Mucosa of gallbladder (tissue), 1 donor: ENCODE measurements around the gene AMOTL1. TPM values are rescaled to one million over a fixed set of nuclear protein-coding genes. Genes with fewer than 3 reads are reported as not detected.

Experiments
- DNase-seq: peaks from one replicate; pipeline ENCODE4 v3.0.0-alpha.2; 2020; ENCODE audit warnings: low spot score
- total RNA-seq: library from RNA; stranded (reverse); gene quantifications from one replicate; pipeline ENCODE4 v1.2.1, GENCODE V29; 2021
- donor health status: DM: no; HTN: no; CAD: no.

The AMOTL1 gene
- total RNA-seq, 1 donor from 2014 or later = 54.3 TPM

- DNase-seq = peak; percentile 34
Measured at GRCh38 chr11:94741022-94741679, 27.0 kb upstream of the AMOTL1 start.

- no peak for DNase-seq
Measured at GRCh38 chr11:94742665-94743064, 25.5 kb upstream of the AMOTL1 start.

DNA sequence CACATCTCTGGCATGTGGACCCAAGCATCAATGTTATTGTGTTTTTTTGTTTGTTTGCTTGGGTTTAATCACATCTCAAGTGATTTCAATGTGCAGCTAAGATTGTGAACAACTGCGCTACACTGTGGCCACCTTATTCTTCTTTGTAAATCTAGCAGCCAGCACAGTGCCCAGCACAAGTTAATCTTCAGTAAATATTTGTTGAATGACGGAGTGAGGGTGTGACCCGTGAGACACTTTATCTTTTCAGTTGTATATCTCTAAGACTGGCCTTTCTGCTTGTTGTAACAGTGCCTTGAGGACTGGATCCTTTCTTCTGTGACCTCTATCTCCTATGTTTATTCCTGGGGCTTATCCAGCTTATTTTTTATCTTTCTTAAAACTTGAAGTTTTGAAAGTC lies 21.4 kb upstream of the AMOTL1 start:
- peak; percentile 53 for DNase-seq

DNA sequence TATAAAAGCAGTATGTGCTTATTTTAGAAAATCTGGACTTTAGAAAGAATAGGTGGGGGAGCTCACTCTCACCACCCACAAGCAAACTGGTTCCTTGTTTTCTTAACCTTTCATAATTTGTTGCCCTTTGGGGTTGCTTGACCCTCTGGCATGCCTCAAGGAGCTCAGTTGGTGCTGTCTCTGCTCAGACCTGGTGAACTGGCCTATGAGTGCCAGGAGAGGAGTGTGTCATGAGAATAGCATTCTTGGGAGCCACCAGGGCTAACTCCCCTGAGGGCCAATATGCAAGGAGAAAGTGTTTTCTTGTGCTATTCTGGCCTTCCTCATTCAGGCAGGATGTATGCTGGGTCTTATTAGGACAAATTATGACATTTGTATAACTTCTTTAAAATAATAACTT lies 21.0 kb upstream of the AMOTL1 start:
- no peak for DNase-seq

DNA sequence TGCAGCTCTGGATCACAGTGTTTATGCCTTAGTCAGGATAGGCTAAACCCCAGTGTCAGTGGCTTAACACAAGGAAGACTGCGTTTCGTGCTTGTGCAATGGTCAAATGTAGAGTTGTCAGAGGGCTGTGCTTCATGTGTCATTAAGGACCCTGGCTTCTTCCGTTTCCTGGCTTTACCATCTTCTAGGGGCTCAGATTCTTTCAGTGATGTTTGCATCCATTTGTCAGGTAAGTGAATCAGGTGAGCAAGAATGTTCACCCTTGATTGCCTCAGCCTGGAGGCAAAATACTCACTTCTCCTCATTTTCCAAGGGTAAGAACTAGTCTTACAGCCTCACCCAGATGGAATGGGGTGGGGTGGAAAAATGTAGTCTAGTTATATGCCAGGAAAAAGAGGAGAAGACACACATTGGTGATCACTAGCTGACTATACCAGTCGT lies 20.5 kb upstream of the AMOTL1 start:
- DNase-seq = no peak

- DNase-seq = no peak
Measured at GRCh38 chr11:94749369-94749768, 18.8 kb upstream of the AMOTL1 start.

- DNase-seq = no peak
Measured at GRCh38 chr11:94750319-94751217, 17.6 kb upstream of the AMOTL1 start.

DNA sequence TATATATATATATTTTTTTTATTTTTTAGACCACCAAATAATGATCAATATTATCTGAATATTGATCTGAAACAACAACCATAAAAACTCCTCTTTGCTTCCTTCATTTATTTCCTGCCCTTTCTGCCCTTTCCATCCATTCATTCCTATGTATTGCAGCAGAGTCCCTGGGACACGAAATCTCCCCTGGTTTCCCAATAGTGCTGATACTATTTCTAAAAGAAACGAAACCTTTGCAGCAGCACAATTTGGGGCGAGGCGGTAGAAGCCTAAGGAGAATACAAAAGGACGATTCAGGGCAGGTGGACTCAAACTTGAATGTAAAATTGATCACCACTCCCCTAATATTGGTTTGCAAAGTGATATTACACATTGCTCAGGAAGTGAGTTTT lies 16.9 kb upstream of the AMOTL1 start:
- no peak for DNase-seq

GRCh38 chr11:94751786-94752185 lies 16.4 kb upstream of the AMOTL1 start:
- no peak for DNase-seq

GRCh38 chr11:94753630-94754029 lies 14.5 kb upstream of the AMOTL1 start:
- no peak for DNase-seq

DNA sequence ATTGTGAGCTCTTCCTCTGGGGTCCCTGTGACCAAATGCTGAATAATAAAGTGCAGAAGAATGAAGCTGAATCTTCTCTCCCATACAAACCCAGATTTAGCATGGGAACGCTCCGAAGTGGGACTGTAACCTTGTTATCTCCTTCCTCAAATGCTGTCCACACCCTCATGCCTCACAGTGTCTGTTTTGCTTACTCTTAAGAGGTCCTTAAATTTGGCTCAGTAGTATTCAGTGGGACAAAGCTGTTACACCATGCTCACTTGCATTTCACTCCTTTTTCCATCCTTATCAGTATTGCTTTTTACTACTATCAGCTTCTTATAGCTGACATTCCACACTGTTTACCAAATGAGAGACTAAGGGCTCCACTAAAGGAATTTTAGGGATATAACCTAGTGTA lies 13.8 kb upstream of the AMOTL1 start:
- no peak for DNase-seq

DNA sequence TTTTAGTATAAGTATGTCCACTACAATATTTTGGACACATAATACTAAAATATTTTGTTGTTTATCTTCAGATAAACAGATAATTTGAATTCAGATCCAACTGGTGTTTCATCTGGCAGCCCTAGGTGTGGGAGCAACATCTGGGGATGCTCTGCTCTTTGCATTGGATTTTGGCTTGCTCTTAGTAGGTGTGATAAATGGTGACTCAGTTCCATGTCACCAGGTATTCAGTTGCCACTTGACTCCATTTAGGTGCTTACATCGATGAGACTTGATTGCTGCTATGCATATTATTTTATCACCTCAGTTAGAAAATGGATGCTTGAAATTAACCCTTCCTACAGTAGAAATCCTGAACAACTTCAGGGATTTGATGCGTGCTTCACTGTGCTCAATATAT lies 13.3 kb upstream of the AMOTL1 start:
- DNase-seq = no peak

DNA sequence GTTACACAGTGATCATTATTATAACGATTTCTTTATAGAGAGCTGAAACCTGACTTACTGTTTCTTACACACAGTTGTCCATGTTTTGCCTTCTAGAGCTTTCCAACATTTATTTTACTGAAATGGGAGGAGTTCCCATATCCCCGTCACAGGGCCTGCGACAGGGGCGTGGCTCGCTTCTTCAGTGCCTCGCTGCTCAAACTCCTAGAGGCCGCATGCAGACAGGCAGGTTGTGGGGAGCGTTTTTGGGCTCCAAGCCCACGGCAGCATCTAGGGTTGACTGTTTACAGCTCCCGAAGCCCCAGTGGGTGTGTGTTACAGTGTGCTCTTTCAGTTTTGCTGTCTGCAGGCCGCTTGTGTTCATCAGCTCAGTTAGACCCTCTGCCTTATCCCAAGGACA lies 12.7 kb upstream of the AMOTL1 start:
- no peak for DNase-seq

DNA sequence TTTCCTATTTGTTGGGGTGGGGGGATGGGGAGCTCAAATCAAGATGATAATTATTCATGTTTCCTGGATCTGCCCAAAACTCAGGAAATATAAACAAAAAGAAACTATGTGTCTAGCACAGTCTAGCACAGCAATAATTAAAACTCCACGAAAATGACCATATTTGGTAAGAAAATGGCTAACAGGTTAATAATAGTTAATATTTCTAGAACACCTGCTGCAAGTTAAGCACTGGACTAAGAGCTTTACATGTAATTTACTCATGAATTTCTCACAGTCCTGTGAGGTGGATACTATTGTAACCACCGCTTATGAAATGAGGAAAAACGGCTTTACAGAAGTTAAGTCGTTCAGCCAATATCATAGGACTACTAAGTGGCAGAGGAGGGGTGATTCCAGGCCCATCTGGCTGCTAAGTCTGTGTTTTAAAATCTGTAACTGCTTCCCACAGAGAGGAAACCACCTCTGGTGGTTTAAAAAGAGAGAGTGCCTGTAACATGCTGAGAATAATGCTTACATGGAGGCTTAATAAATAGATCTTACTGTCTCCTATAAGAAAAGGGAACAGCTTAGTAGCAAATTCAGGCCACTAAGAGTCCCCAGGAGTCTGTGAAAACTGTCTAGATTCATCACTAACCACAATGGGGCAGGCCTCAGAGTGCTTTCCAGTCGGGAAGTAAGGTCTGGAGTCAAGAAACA lies 11.0 kb upstream of the AMOTL1 start:
- DNase-seq = no peak

DNA sequence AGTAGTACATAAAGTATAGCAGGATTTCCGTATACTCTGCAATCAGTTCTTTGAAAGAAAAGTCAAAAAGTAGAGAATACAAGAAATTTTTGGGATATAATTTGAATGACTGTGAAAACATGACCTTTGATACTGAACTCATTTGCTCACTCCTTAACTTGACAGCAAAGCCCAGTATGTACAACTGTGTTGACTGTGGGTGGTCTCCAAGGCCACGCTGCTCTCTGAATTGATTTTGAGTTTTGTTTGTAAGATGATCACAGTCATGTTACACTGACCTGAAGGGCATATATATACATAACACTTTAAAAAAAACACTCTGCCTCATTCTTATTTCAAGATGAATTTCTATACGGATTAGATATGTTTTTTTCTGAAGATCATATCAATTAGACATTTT lies 9.5 kb upstream of the AMOTL1 start:
- no peak for DNase-seq

DNA sequence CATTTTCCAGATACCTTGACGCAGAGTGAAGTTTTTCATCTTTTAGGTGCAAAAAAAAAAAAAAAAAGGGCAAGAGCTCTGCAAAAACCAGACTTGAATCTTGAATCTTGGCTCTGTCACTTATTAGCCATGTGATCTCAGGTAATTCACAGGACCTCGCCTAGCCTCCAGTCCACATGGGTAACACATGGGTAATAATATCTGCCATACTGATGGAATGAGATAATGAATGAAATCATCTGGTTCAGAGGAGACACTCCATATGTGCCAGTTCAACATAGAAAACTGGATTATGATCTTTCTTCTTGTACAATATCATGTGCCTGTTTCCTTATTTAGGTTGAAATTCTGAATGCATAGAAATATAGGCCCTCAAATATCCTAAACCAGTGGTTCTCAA lies 8.6 kb upstream of the AMOTL1 start:
- no peak for DNase-seq

- DNase-seq = no peak
Measured at GRCh38 chr11:94760296-94760695, 7.9 kb upstream of the AMOTL1 start.

- DNase-seq = no peak
Measured at GRCh38 chr11:94762208-94762607, 5.9 kb upstream of the AMOTL1 start.

DNA sequence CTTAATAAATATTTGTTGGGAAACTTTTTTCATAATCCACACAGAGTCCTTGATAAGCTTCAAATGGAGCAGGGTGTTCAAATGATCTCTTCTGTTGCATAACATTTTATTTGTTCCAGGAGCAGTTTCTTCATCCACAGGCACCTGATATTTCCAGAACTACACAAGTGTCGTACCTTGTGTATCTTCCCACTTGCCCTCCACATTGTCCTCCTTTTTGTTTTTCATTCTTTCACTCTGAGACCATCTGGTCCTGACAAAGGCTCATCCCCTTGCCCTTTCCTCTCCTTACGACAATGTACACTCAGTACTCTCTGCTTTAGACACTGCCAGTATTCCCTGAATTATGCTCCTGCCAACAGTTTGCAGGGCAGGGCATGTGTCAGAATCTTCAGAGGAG lies 5.2 kb upstream of the AMOTL1 start:
- no peak for DNase-seq

DNA sequence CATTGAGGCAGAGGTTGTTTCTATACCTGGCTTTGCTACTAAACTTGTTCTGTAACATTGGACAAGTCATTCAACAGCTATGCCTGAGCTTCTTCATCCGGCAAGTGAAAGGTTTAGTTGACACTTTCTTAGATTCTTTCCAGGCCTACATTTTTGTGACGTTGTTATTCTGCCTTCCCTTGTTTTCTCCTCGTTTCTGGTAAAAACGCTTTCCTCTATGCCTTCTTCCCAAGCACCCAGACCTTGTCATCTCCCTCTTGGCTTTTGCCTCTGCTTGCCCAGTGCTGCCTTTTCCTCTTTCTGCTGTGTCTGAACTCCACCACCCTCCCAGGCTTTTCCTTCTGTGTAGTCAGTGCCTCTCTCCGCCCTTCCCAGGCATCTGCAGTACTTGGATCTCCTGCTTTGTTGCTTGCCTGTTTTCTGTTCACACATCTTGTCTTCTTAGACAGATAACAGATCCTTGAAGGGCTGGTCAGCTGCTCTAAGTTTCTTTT lies 1.4 kb upstream of the AMOTL1 start:
- DNase-seq = no peak

DNA sequence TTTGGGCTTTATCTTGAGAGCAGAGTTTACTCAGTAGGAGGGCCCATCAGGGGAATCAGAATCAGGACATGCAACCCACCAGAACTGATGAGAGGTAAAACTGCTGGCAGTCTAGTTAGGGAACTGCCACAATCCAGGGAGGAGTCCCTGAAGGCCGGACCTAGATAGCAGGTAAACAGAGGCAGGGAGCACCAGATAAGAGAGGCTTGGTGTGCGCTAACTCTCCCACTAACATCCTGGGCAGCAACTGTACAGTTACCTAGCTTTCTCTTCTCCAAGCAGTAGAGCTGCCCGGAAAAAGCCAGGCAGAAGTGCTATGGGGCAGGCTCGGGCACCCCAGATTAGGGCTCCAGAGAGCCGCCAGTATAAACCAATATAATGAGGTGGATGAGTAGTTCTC lies 865 bp upstream of the AMOTL1 start:
- DNase-seq = no peak
